Right lobe of liver (tissue), 6 donors: ENCODE results near the gene RDH5. TPM values are rescaled to one million over a fixed set of nuclear protein-coding genes. Genes with fewer than 3 reads are reported as not detected.
"Not testable (repeated sequence)": the region's sequence is repeated elsewhere in the genome, so short reads cannot be mapped to it uniquely, and the experiment has no call there.

Experiments
- ATAC-seq, 4 donors: fragments of 200-7000 bp; cut with Tn5 transposase; one replicate each; pipeline ENCODE4 v1.9.1; 2020; ENCODE audit warnings: mild to moderate bottlenecking in 4 of 4, moderate library complexity in 4 of 4
- DNase-seq, 3 donors: peaks; one replicate each; pipeline ENCODE4 v3.0.0-alpha.2; 2020
- H3K27ac ChIP-seq, 3 donors: fragments of 200-600 bp; one replicate each; pipeline ENCODE4 v1.8.0; 2022
- H3K27me3 ChIP-seq, 2 donors: fragments of 200-600 bp; one replicate each; pipeline ENCODE4 v1.8.0; 2022
- H3K36me3 ChIP-seq, 4 donors: fragments of 200-600 bp; sonication (generic) in 1 of 4; one replicate each; pipeline versions ENCODE4 v1.5.1 to v1.8.0; 2017 to 2022; ENCODE audit warnings: control low read depth in 1 of 4
- H3K4me1 ChIP-seq, 4 donors: fragments of 200-600 bp; sonication (generic) in 1 of 4; one replicate each; pipeline versions ENCODE4 v1.5.1 to v1.8.0; 2017 to 2022; ENCODE audit warnings: control low read depth in 1 of 4
- H3K4me3 ChIP-seq, 3 donors: fragments of 200-600 bp; one replicate each; pipeline ENCODE4 v1.8.0; 2022
- H3K9me3 ChIP-seq, 4 donors: fragments of 200-600 bp; sonication (generic) in 1 of 4; one replicate each; pipeline versions ENCODE4 v1.5.1 to v1.8.0; 2017 to 2022; ENCODE audit warnings: control low read depth in 1 of 4
- CTCF ChIP-seq, 4 donors: fragments of 200-600 bp in 3 of 4; fragments of 450-650 bp in 1 of 4; IDR thresholded peaks; one replicate each; pipeline versions ENCODE4 v1.5.1 to v1.8.0; 2016 to 2022; ENCODE audit warnings: antibody characterized with exemption in 4 of 4, mild to moderate bottlenecking in 2 of 4
- POLR2A ChIP-seq: fragments of 450-650 bp; IDR thresholded peaks from one replicate; pipeline ENCODE4 v1.6.1; 2017; ENCODE audit warnings: antibody characterized with exemption, mild to moderate bottlenecking
- WGBS: methylation state at CpG from one replicate; pipeline ENCODE4 v1.1.6; 2018; ENCODE audit warnings: low coverage, low lambda C conversion rate; ENCODE audit not compliant: insufficient coverage; ENCODE audit errors: missing lambda C conversion rate; 5-methylcytosine and 5-hydroxymethylcytosine counted together
- intact Hi-C, 2 donors: fragments of 100-400 bp; cut with DNase I; formaldehyde crosslinking; loops; one replicate each; pipeline versions ENCODE4 v1.11.2 to v1.14.1; 2022
- total RNA-seq, 6 experiments: library from RNA; depleted of rRNA in 2 of 6; stranded (reverse); fragments of >200 nt in 2 of 6; fragmentation: NEBNext Ultra II Directional in 3 of 6; extraction: Animal tissue kit (Norgen Biotek cat#: 25700) in 3 of 6; gene quantifications; one replicate each; pipeline versions ENCODE4 v1.1.0 to v1.2.4, GENCODE V29; 2016 to 2023
- donor health status: DM: no; HTN: yes; CAD: no.
- donor health status: DM: no; HTN: no; CAD: no.
- donor health status: DM: no; HTN: no; CAD: no.
- donor health status: DM: no; HTN: yes; CAD: no.
- donor health status: DM: no; HTN: yes; CAD: no.

The RDH5 gene
- total RNA-seq, 6 experiments from 2014 or later, result 26.3 to 52.5 (median 43.0) TPM

DNA sequence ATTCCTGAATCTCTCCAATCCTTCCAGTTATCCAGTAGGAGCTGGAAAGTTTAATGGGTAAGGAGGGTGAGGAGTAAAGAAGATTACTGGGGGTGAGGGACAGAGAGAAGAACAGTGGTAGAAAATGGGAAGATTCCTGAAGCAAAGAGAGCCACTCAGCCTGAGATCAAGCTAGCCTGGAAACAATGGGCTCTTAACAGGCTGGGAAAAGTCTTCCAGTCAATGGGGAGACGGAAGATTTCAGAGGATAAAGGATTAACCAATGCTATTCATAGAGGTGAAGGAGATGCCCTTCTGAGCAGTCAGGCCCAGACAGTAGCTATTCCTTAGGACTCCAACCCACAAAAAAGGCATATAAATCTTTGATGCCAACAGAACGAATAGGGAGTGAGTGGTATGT is 37.5 kb downstream of the RDH5 start:
- Histone ChIP-seq H3K4me1 (no peaks in the 10 kb centered on the region), H3K36me3 (peaks cover 0 to 56% (median 29%) of the 10 kb centered on the region in 4 donors)
- TF ChIP-seq POLR2A (no peak), CTCF (IDR thresholded peaks at IDR 0.05) (no peak)

DNA sequence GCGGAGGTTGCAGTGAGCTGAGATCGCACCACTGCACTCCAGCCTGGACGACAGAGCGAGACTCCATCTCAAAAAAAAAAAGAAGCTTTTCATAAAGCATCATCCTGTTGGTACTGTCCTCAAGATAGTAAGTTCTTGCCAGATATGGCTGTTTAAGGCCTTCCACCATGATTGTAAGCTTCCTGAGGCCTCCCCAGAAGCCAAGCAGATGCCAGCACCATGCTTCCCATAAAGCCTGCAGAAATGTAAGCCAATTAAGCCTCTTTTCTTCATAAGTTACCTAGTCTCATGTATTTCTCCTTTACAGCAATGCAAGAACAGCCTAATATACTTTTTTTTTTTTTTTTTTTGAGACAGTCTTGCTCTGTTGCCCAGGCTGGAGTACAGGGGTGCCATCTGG is 38.4 kb downstream of the RDH5 start:
- H3K9me3 ChIP-seq, ATAC-seq, H3K4me3 ChIP-seq, H3K27ac ChIP-seq, intact Hi-C loops, H3K27me3 ChIP-seq, DNase-seq, H3K4me1 ChIP-seq: not testable (repeated sequence)
- WGBS, result 80% methylated on average over 1 of the region's 4 CpGs
- H3K36me3 ChIP-seq, result peaks cover 0 to 50% (median 27%) of the 10 kb centered on the region in 4 donors

More for the DNA sequence above, 37.5 kb downstream of the RDH5 start:
- intact Hi-C loops, result no loop called here
- Histone ChIP-seq H3K4me3 (no peak overlapping the region), H3K27me3 (no peaks in the 10 kb centered on the region), H3K27ac (no peak overlapping the region), H3K9me3 (no peaks in the 10 kb centered on the region)
- 80% methylated on average over 2 of the region's 2 CpGs for WGBS
- no peak for ATAC-seq
- no peak for DNase-seq

DNA sequence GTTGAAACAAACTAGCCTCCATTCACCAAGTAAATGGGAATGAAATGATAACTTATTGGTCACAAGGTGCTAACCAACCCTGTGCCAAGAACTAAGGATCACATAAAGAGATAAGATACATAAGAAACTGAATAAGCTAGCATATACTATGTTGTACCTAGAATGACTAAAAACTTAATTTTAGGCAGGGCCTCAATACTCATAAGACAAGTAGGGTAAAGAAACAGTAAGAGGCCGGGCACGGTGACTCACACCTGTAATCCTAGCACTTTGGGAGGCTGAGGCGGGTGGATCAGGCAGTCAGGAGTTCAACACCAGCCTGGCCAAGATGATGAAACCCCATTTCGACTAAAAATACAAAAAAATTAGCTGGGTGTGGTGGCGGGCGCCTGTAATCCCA is 40.5 kb downstream of the RDH5 start:
- TF ChIP-seq POLR2A (no peak), CTCF (IDR thresholded peaks at IDR 0.05) (no peak)
- Histone ChIP-seq H3K27ac (no peak overlapping the region), H3K9me3 (no peaks in the 10 kb centered on the region), H3K36me3 (peaks cover 0 to 47% (median 25%) of the 10 kb centered on the region in 4 donors), H3K4me3 (no peak overlapping the region), H3K27me3 (no peaks in the 10 kb centered on the region), H3K4me1 (no peaks in the 10 kb centered on the region)
- DNase-seq (no peak), ATAC-seq (no peak)
- WGBS, result 90% methylated on average over 3 of the region's 6 CpGs
- intact Hi-C loops, result no loop called here

DNA sequence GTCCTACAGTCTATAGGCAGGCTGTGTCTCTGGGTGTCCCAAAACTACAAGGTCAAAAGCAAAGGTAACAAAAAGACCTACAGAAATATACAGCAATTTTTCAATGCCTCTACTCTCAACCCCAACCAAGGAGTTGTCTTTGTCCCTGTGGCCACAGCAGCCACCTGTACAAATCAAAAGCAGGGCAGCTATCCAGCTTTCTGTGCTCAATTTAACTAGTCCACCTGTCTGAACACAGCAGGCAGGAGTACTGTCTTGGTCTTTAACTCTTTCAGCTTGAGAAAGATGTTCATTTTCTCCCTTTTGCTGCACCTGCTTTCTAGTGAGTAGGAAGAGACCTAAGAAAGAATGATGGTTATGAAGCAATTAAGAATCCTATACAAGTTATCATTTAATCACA is 42.5 kb downstream of the RDH5 start:
- intact Hi-C loops, result no loop called here
- peaks cover 0 to 31% (median 16%) of the 10 kb centered on the region in 4 donors for H3K36me3 ChIP-seq

GRCh38 chr12:55765736-55766290 is 45.6 kb downstream of the RDH5 start:
- Histone ChIP-seq H3K27me3 (no peaks in the 10 kb centered on the region), H3K36me3 (peaks cover 0 to 4% (median 1%) of the 10 kb centered on the region in 4 donors), H3K9me3 (no peaks in the 10 kb centered on the region), H3K27ac (no peak overlapping the region), H3K4me3 (no peak overlapping the region), H3K4me1 (no peaks in the 10 kb centered on the region)
- intact Hi-C loops, result no loop called here
- 86% methylated on average over 4 of the region's 5 CpGs for WGBS
- no peak for TF ChIP-seq CTCF (IDR thresholded peaks at IDR 0.05)
- ATAC-seq (no peak), DNase-seq (no peak)

More for the DNA sequence above, 42.5 kb downstream of the RDH5 start:
- no peaks in the 10 kb centered on the region for H3K4me1 ChIP-seq
- DNase-seq (no peak), ATAC-seq (no peak)
- TF ChIP-seq CTCF (IDR thresholded peaks at IDR 0.05) (no peak), POLR2A (no peak)
- H3K4me3 ChIP-seq, result no peak overlapping the region
- H3K9me3 ChIP-seq, result no peaks in the 10 kb centered on the region
- H3K27ac ChIP-seq, result no peak overlapping the region
- H3K27me3 ChIP-seq, result no peaks in the 10 kb centered on the region
